Adipocyte (in vitro differentiated cells): ENCODE data around the gene C6orf52.
"Not testable (repeated sequence)": the region's sequence is repeated elsewhere in the genome, so short reads cannot be mapped to it uniquely, and the experiment has no call there.

Experiments used
- DNase-seq: peaks from one replicate; pipeline ENCODE4 v3.0.0-alpha.2; 2015; ENCODE audit warnings: low read depth
- H3K27me3 ChIP-seq: replicated peaks from 2 replicates; pipeline ENCODE4 v1.7.0; 2013; ENCODE audit warnings: mild to moderate bottlenecking, low read length, moderate library complexity; ENCODE audit not compliant: control insufficient read depth, insufficient read depth
- H3K36me3 ChIP-seq: 2 replicates; pipeline ENCODE4 v1.7.0; 2013; ENCODE audit warnings: low read length, mild to moderate bottlenecking, moderate library complexity; ENCODE audit not compliant: control insufficient read depth, insufficient read depth, severe bottlenecking
- H3K4me1 ChIP-seq: 2 replicates; pipeline ENCODE4 v1.7.0; 2013; ENCODE audit warnings: mild to moderate bottlenecking, low read length, moderate library complexity; ENCODE audit not compliant: control insufficient read depth, insufficient read depth
- H3K4me3 ChIP-seq: 2 replicates; pipeline ENCODE4 v1.7.0; 2013; ENCODE audit warnings: mild to moderate bottlenecking, low read length, moderate library complexity
- H3K9ac ChIP-seq: 2 replicates; pipeline ENCODE4 v1.7.0; 2013; ENCODE audit warnings: mild to moderate bottlenecking, low read length, moderate library complexity
- H3K9me3 ChIP-seq: 2 replicates; pipeline ENCODE4 v1.7.0; 2013; ENCODE audit warnings: mild to moderate bottlenecking, low read length, moderate library complexity; ENCODE audit not compliant: control insufficient read depth

Gene C6orf52

DNA sequence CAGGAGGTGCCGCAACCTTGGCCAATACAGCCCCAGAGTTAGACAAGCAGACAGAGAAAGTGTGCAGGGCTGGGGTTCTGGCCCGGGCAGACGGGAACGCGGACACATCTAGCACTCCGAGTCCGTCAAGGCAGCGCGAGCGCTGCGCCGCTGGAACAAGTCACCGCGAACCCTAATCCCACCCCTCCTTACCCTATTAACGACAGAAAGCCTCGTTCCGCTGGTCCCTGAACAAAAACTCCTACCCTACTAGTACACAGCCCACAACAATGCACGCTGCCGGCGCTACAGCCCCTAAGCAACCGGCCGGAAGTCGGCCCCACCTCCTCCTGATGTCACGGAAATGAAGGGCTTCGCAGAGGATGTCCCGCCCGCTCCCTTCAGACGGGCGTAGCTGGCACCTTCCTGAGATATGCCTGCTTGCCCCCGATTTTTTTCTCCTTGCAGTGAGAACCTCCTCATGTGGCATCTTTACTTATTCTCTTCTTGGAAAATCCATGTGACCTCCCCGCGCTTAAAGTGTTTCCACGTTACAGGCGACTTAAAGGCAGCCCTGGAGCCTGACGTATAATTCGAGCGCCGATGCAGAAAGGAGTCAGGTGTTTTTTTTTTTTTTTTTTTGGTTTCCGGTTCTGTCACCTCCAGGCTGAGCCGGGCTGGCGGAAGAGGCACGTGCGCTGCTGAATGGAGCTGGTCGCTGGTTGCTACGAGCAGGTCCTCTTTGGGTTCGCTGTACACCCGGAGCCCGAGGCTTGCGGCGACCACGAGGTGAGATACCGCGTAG is at the start of gene C6orf52, which contains the start of gene PAK1IP1:
C6orf52 (minus strand) TSS at position 315 of the 784 bp plus-strand sequence. CDS start 7,066 bp downstream, outside the sequence.
PAK1IP1 (plus strand) TSS at position 671 of the 784 bp plus-strand sequence; CDS start at position 685, 14 bp downstream.
- Histone ChIP-seq H3K27me3 (no peaks in the 10 kb centered on the region), H3K9ac (peak within 1 kb of the TSS; percentile 95), H3K9me3 (no peaks in the 10 kb centered on the region), H3K4me3 (peak within 1 kb of the TSS; percentile 94), H3K4me1 (peaks cover 22% of the 10 kb centered on the region), H3K36me3 (peaks cover 17% of the 10 kb centered on the region)
- peak; percentile 97 for DNase-seq

- no peak overlapping the region for H3K4me3 ChIP-seq
- H3K27me3 ChIP-seq = no peaks in the 10 kb centered on the region
- peaks cover 10% of the 10 kb centered on the region for H3K36me3 ChIP-seq
- H3K9ac ChIP-seq = no peak overlapping the region
- no peaks in the 10 kb centered on the region for H3K9me3 ChIP-seq
- H3K4me1 ChIP-seq = peaks cover 8% of the 10 kb centered on the region
- no peak for DNase-seq
These were observed 49.1 kb upstream of the C6orf52 start for GRCh38 chr6:10743515-10743914.

DNA sequence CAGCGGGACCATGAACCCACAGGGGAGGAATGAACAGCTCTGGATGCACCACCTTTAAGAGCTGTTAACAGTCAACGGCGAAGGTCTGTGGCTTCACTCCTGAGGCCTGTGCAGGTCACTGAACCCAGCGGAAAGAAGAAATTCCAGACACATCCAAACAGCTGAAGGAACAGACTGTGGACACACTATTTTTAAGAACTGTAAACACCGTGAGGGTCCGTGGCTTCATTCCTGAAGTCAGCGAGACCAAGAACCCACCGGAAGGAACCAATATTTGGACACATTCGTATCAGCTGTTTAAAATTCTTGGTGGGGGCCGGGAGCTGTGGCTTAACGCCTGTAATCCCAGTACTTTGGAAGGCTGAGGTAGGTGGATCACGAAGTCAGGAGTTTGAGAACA is 47.8 kb upstream of the C6orf52 start:
- H3K9ac ChIP-seq = no peak overlapping the region
- DNase-seq = no peak
- peaks cover 4% of the 10 kb centered on the region for H3K4me1 ChIP-seq
- H3K4me3 ChIP-seq = no peak overlapping the region
- H3K27me3 ChIP-seq = no peaks in the 10 kb centered on the region
- H3K9me3 ChIP-seq = no peaks in the 10 kb centered on the region
- H3K36me3 ChIP-seq = peaks cover 10% of the 10 kb centered on the region

DNA sequence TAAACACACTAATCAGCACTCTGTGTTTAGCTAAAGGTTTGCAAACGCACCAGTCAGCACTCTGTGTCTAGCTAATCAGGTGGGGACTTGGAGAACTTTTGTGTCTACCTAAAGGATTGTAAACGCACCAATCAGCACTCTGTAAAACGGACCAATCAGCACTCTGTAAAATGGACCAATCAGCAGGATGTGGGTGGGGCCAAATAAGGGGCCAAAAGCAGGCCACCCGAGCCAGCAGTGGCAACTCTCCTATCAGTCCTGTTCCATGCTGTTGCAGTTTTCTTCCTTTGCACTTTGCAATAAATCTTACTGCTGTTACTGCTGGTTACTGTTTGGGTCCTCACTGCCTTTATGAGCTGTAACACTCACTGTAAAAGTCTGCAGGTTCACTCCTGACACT is 47.2 kb upstream of the C6orf52 start:
- not testable (repeated sequence) for H3K9me3 ChIP-seq, DNase-seq, H3K4me1 ChIP-seq, H3K4me3 ChIP-seq, H3K9ac ChIP-seq, H3K36me3 ChIP-seq, H3K27me3 ChIP-seq

- DNase-seq = no peak
- H3K4me1 ChIP-seq = peaks cover 3% of the 10 kb centered on the region
- H3K4me3 ChIP-seq = no peak overlapping the region
- H3K36me3 ChIP-seq = peaks cover 10% of the 10 kb centered on the region
- no peaks in the 10 kb centered on the region for H3K9me3 ChIP-seq
- no peak overlapping the region for H3K9ac ChIP-seq
- no peaks in the 10 kb centered on the region for H3K27me3 ChIP-seq
These were observed 45.6 kb upstream of the C6orf52 start for GRCh38 chr6:10740061-10740460.

DNA sequence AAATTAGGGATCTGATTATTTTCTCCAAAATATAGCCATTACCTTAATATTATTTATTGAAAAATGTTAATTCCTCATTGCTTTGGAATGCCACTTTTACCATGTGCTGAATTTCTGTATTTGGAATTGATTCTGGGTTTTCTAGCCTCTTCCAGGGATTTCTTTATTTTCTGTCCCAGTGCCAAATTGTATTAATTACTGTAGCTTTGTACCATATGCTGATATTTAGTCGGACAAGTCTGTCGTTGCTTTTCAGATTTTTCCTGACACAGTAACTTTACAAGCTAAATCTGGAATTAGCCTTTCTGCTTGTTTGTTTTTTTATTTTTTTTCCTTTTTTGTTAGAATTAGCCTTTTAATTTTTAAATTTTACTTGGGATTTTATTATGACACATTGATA is 42.3 kb upstream of the C6orf52 start:
- Histone ChIP-seq H3K4me3 (no peak overlapping the region), H3K9ac (no peak overlapping the region), H3K27me3 (no peaks in the 10 kb centered on the region), H3K4me1 (peaks cover 9% of the 10 kb centered on the region), H3K36me3 (peaks cover 21% of the 10 kb centered on the region), H3K9me3 (no peaks in the 10 kb centered on the region)
- no peak for DNase-seq

DNA sequence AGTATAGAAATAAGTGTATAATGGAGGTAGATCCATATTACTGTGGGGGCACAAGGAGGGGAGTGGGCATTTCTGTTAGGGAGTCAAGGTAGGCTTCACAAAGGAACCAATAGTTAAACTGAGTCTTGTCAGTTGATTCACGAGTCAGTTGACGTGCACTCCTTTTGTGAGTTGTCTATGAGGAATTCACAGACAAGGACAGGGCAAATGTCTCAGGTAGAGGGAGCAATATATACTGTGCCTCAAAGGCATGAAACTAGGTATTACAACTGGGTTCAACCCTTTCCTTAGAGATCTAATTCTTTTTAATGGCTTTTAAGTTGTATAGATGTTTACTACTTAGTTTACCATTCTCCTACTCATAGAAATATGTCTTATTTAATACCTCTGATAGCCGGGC is 39.4 kb upstream of the C6orf52 start:
- Histone ChIP-seq H3K4me3 (no peak overlapping the region), H3K36me3 (peaks cover 46% of the 10 kb centered on the region), H3K4me1 (peaks cover 21% of the 10 kb centered on the region), H3K9ac (no peak overlapping the region), H3K9me3 (no peaks in the 10 kb centered on the region), H3K27me3 (no peaks in the 10 kb centered on the region)
- no peak for DNase-seq

GRCh38 chr6:10733151-10733715 is 38.8 kb upstream of the C6orf52 start:
- Histone ChIP-seq H3K4me3 (no peak overlapping the region), H3K36me3 (peaks cover 52% of the 10 kb centered on the region), H3K4me1 (peaks cover 21% of the 10 kb centered on the region), H3K27me3 (no peaks in the 10 kb centered on the region), H3K9me3 (no peaks in the 10 kb centered on the region), H3K9ac (no peak overlapping the region)
- no peak for DNase-seq

GRCh38 chr6:10730254-10730653 is 35.8 kb upstream of the C6orf52 start:
- no peaks in the 10 kb centered on the region for H3K27me3 ChIP-seq
- no peak overlapping the region for H3K9ac ChIP-seq
- H3K4me3 ChIP-seq = no peak overlapping the region
- H3K9me3 ChIP-seq = no peaks in the 10 kb centered on the region
- DNase-seq = no peak
- H3K36me3 ChIP-seq = peaks cover 75% of the 10 kb centered on the region
- peaks cover 20% of the 10 kb centered on the region for H3K4me1 ChIP-seq

DNA sequence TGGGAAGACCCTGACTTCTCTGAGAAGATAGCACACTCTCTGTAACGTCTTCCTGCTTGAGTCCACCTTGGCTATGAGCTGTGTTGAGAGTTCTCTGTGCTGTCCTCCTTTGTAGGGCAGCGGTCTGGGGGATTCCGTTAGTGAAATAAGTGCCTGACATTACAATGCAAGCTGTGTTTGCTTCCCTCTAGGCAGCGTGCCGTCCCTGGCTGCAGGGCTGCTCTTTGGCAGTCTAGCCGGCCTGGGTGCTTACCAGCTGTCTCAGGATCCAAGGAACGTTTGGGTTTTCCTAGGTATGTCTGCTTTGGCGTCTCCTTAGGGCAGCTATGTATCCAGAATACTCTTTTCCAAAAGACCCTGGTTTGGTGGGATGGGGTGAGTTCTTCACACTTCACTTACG is 31.3 kb upstream of the C6orf52 start:
- H3K9me3 ChIP-seq = no peaks in the 10 kb centered on the region
- peaks cover 27% of the 10 kb centered on the region for H3K4me1 ChIP-seq
- peaks cover 50% of the 10 kb centered on the region for H3K36me3 ChIP-seq
- no peaks in the 10 kb centered on the region for H3K27me3 ChIP-seq
- no peak overlapping the region for H3K4me3 ChIP-seq
- no peak overlapping the region for H3K9ac ChIP-seq
- DNase-seq = no peak

GRCh38 chr6:10725044-10725443 is 30.6 kb upstream of the C6orf52 start:
- no peak overlapping the region for H3K9ac ChIP-seq
- no peaks in the 10 kb centered on the region for H3K27me3 ChIP-seq
- H3K4me3 ChIP-seq = no peak overlapping the region
- no peak for DNase-seq
- H3K4me1 ChIP-seq = peaks cover 20% of the 10 kb centered on the region
- peaks cover 43% of the 10 kb centered on the region for H3K36me3 ChIP-seq
- H3K9me3 ChIP-seq = no peaks in the 10 kb centered on the region
